ENCODE data around the gene APOBEC3H. TPM values are rescaled to one million over a fixed set of nuclear protein-coding genes. Genes with fewer than 3 reads are reported as not detected.

Gene APOBEC3H
- total and polyA plus RNA-seq, 8 donors: 0.63 to 7.8 TPM; not detected in 6

GRCh38 chr22:39138357-39138997 is 41.4 kb downstream of the APOBEC3H start:
- DNase-seq: peak in 1 of 2 donors; percentile 6
- intact Hi-C loops (cut with DNase I; ENCODE audit: low total_unique reads): no loop called here
- no peaks in the 10 kb centered on the region for H3K27me3 ChIP-seq
- no peak overlapping the region for H3K27ac ChIP-seq
- peaks cover 6 to 55% (median 48%) of the 10 kb centered on the region in 4 donors for H3K36me3 ChIP-seq
- H3K4me3 ChIP-seq: no peak overlapping the region
- TF ChIP-seq POLR2AphosphoS5 (IDR thresholded peaks at IDR 0.05) (no peak), EP300 (IDR thresholded peaks at IDR 0.05) (no peak), POLR2A (IDR thresholded peaks at IDR 0.05) (no peak), CTCF (IDR thresholded peaks at IDR 0.05) (no peak)
- H3K4me1 ChIP-seq: peaks cover 0 to 28% (median 6%) of the 10 kb centered on the region in 4 donors
- 79 to 86% (median 83%) methylated on average over 12 to 14 of the region's 14 CpGs for WGBS, 5 donors
- H3K9me3 ChIP-seq: no peaks in the 10 kb centered on the region

GRCh38 chr22:39139933-39140332 is 42.9 kb downstream of the APOBEC3H start:
- Histone ChIP-seq H3K4me1 (peaks cover 5 to 35% (median 16%) of the 10 kb centered on the region in 4 donors), H3K27me3 (no peaks in the 10 kb centered on the region), H3K36me3 (peaks cover 4 to 43% (median 35%) of the 10 kb centered on the region in 4 donors), H3K4me3 (no peak overlapping the region), H3K9me3 (no peaks in the 10 kb centered on the region), H3K27ac (no peak overlapping the region)
- intact Hi-C loops (cut with DNase I; ENCODE audit: low total_unique reads): no loop called here
- WGBS, 5 donors: 76 to 86% (median 84%) methylated on average over 7 of the region's 7 CpGs
- no peak for TF ChIP-seq CTCF (IDR thresholded peaks at IDR 0.05)
- TF ChIP-seq POLR2A (IDR thresholded peaks at IDR 0.05): no peak
- TF ChIP-seq EP300 (IDR thresholded peaks at IDR 0.05): no peak
- no peak for TF ChIP-seq POLR2AphosphoS5 (IDR thresholded peaks at IDR 0.05)
- DNase-seq: no peak

- TF ChIP-seq POLR2A (IDR thresholded peaks at IDR 0.05): no peak
- no peak for TF ChIP-seq EP300 (IDR thresholded peaks at IDR 0.05)
- TF ChIP-seq CTCF (IDR thresholded peaks at IDR 0.05): no peak
- no peak for TF ChIP-seq POLR2AphosphoS5 (IDR thresholded peaks at IDR 0.05)
- Histone ChIP-seq H3K27ac (no peak overlapping the region), H3K4me1 (peaks cover 20 to 44% (median 31%) of the 10 kb centered on the region in 4 donors), H3K36me3 (peaks cover 4 to 43% (median 28%) of the 10 kb centered on the region in 4 donors), H3K9me3 (no peaks in the 10 kb centered on the region), H3K4me3 (no peak overlapping the region), H3K27me3 (no peaks in the 10 kb centered on the region)
- intact Hi-C loops (cut with DNase I; ENCODE audit: low total_unique reads): no loop called here
- no peak for DNase-seq
- 91 to 96% (median 94%) methylated on average over 7 to 14 of the region's 14 CpGs for WGBS, 5 donors
Observed at GRCh38 chr22:39142088-39142680, 45.1 kb downstream of the APOBEC3H start.

GRCh38 chr22:39144101-39144767 is 47.2 kb downstream of the APOBEC3H start:
- TF ChIP-seq POLR2A (IDR thresholded peaks at IDR 0.05): peak in 1 of 4 donors; percentile 5
- no peak for TF ChIP-seq CTCF (IDR thresholded peaks at IDR 0.05)
- TF ChIP-seq EP300 (IDR thresholded peaks at IDR 0.05): no peak
- peak in 1 of 3 donors; percentile 9 for TF ChIP-seq POLR2AphosphoS5 (IDR thresholded peaks at IDR 0.05)
- Histone ChIP-seq H3K36me3 (peaks cover 4 to 39% (median 13%) of the 10 kb centered on the region in 4 donors), H3K27ac (peak overlapping the region; percentile 78 to 98 (median 93)), H3K27me3 (no peaks in the 10 kb centered on the region), H3K4me3 (peak overlapping the region; percentile 70 to 98 (median 90)), H3K4me1 (peaks cover 40 to 64% (median 52%) of the 10 kb centered on the region in 4 donors), H3K9me3 (no peaks in the 10 kb centered on the region)
- WGBS, 5 donors: 5 to 16% (median 9%) methylated on average over 19 to 22 of the region's 22 CpGs
- DNase-seq: peak; percentile 60 to 81
- intact Hi-C loops (cut with DNase I; ENCODE audit: low total_unique reads): no loop called here
